ENCODE measurements around the gene MYLK4.

GRCh38 chr6:2756687-2757224 lies 6.0 kb upstream of the MYLK4 start:
- TF ChIP-seq POLR2A (IDR thresholded peaks at IDR 0.05) (no peak), CTCF (IDR thresholded peaks at IDR 0.05) (no peak), EP300 (IDR thresholded peaks at IDR 0.05) (no peak)
